Natural killer cell treated with Interleukin-12 subunit alpha and Interleukin-12 subunit beta and Interleukin-15 and Interleukin-18, amount 100 ng/mL, for 72 hours (primary cell): ENCODE data around the gene KIF21A. TPM values are rescaled to one million over a fixed set of nuclear protein-coding genes. Genes with fewer than 3 reads are reported as not detected.
A peak's percentile ranks its signal among the peaks of the same experiment; 100 is the strongest.

Experiments
- ATAC-seq, 2 donors: fragments of 150-1000 bp; cut with Tn5 transposase in 1 of 2; sonication (Bioruptor Pico), chemical (Tn5 transposase) in 1 of 2; 2 replicates each; pipeline ENCODE4 v1.10.0; 2021
- DNase-seq: peaks from one replicate; pipeline ENCODE4 v3.0.0; 2022; ENCODE audit warnings: low spot score
- H3K27ac Mint-ChIP-seq, 2 donors: 1 replicate in 1 of 2; 2 replicates in 1 of 2; pipeline ENCODE4 v1.8.0; 2022; ENCODE audit warnings: mixed read lengths in 2 of 2, mild to moderate bottlenecking in 1 of 2, moderate library complexity in 1 of 2
- H3K27me3 Mint-ChIP-seq, 2 donors: 1 replicate in 1 of 2; 2 replicates in 1 of 2; pipeline ENCODE4 v1.8.0; 2022; ENCODE audit warnings: mixed read lengths in 2 of 2
- H3K36me3 Mint-ChIP-seq: one replicate; pipeline ENCODE4 v1.8.0; 2022; ENCODE audit warnings: mixed read lengths
- H3K4me1 Mint-ChIP-seq, 2 donors: 1 replicate in 1 of 2; 2 replicates in 1 of 2; pipeline ENCODE4 v1.8.0; 2022; ENCODE audit warnings: low read depth in 2 of 2, mixed read lengths in 2 of 2, mild to moderate bottlenecking in 1 of 2
- H3K4me3 Mint-ChIP-seq: one replicate; pipeline ENCODE4 v1.8.0; 2022; ENCODE audit warnings: mixed read lengths
- H3K9me3 Mint-ChIP-seq: 2 replicates; pipeline ENCODE4 v1.8.0; 2022; ENCODE audit warnings: mixed read lengths
- total RNA-seq, 2 donors: library from RNA; stranded (reverse); gene quantifications; one replicate each; pipeline ENCODE4 v1.2.3, GENCODE V29; 2022

KIF21A gene
- total RNA-seq, 2 donors from 2014 or later: 20.3 to 34.6 TPM

DNA sequence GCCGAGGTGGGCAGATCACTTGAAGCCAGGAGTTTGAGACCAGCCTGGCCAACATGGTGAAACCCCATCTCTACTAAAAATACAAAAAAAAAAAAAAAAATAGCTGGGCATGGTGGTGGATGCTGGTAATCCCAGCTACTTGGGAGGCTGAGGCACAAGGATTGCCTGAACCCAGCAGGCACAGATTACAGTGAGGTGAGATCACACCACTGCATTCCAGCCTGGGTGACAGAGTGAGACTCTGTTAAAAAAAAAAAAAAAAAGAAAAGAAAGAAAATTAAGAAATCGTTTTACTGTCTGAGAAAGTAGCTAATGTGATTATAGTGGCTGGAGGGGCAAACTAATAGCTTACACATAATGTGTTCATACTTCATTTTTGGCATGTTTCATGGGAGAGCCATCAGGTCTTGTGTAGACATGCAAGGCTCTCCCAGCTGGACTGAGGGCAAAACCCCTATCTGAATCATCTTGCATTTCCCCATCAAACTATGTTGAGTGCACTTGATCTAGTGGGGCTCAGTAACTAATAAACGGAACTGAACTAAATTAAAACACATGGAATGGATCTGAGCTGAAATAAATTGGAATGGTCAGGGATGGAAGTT is 16.2 kb downstream of the KIF21A start:
- Mint-ChIP-seq H3K27ac (no peak overlapping the region), H3K4me3 (no peak overlapping the region), H3K9me3 (no peaks in the 10 kb centered on the region), H3K27me3 (no peaks in the 10 kb centered on the region), H3K4me1 (peaks cover 10 to 13% of the 10 kb centered on the region in 2 donors), H3K36me3 (no peaks in the 10 kb centered on the region)
- ATAC-seq: no peak
- DNase-seq: no peak

DNA sequence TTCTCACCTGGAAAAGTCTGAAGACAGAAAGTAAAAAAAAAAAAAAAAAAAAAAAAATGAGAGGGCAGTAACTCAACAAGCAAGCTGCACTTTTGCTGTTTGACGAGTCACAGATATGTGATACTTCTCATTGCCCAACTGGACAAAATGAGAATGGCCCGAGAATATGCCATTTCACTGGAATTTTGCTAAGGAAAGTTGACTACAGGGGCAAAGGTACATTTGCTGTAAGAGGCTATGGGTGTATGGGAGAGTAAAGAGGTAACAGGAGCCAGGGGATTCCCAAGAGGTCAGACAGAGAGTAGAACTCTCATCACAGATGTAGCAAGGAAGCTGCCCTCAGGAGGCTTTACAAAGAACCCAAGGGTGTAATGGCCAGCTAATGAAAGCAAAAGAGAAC is 22.9 kb downstream of the KIF21A start:
- H3K27me3 Mint-ChIP-seq: no peaks in the 10 kb centered on the region
- H3K27ac Mint-ChIP-seq: no peak overlapping the region
- no peak overlapping the region for H3K4me3 Mint-ChIP-seq
- ATAC-seq (no peak), DNase-seq (no peak)
- peaks cover 4 to 12% of the 10 kb centered on the region in 2 donors for H3K4me1 Mint-ChIP-seq
- peaks cover 12% of the 10 kb centered on the region for H3K36me3 Mint-ChIP-seq
- peaks cover 5% of the 10 kb centered on the region for H3K9me3 Mint-ChIP-seq

DNA sequence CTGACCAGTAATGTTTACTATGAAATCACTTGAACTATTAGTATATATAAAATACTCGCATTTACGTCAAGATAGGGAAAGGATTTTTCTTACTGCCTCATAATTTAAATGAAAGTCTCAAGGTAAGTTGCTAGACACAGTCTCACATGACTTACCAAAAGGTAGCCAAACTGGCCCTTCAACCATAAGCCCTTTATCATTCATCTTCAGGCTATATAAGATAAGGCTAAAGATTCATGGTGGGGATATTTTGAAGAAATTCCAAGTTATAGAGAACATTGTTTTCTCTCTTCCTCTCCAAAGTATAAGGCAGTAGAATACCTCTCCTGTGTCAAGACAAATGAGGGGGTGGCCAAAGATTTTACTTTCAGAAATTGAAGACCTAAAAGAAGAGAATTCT is 23.4 kb downstream of the KIF21A start:
- DNase-seq: no peak
- peaks cover 4 to 12% of the 10 kb centered on the region in 2 donors for H3K4me1 Mint-ChIP-seq
- peaks cover 5% of the 10 kb centered on the region for H3K9me3 Mint-ChIP-seq
- H3K4me3 Mint-ChIP-seq: no peak overlapping the region
- no peak overlapping the region for H3K27ac Mint-ChIP-seq
- peaks cover 12% of the 10 kb centered on the region for H3K36me3 Mint-ChIP-seq
- no peak for ATAC-seq
- no peaks in the 10 kb centered on the region for H3K27me3 Mint-ChIP-seq

DNA sequence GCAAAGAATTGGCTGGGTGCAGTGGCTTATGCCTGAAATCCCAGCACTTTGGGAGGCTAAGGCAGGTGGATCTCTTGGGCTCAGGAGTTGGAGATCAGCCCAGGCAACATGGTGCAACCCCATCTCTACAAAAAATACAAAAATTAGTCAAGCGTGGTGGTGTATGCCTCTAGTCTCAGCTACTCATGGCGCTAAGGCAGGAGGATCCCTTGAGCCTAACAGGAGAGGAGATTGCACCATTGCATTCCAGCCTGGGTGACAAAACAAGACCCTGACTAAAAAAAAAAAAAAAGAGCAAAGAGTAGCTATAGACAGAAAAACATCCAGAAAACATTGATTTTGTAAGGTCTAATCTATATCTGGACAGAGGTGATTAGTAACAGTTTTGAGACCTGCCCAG is 25.0 kb downstream of the KIF21A start:
- Mint-ChIP-seq H3K27ac (no peak overlapping the region), H3K36me3 (peaks cover 12% of the 10 kb centered on the region), H3K27me3 (no peaks in the 10 kb centered on the region), H3K4me1 (peaks cover 10 to 18% of the 10 kb centered on the region in 2 donors), H3K9me3 (peaks cover 5% of the 10 kb centered on the region), H3K4me3 (no peak overlapping the region)
- DNase-seq (no peak), ATAC-seq (no peak)

DNA sequence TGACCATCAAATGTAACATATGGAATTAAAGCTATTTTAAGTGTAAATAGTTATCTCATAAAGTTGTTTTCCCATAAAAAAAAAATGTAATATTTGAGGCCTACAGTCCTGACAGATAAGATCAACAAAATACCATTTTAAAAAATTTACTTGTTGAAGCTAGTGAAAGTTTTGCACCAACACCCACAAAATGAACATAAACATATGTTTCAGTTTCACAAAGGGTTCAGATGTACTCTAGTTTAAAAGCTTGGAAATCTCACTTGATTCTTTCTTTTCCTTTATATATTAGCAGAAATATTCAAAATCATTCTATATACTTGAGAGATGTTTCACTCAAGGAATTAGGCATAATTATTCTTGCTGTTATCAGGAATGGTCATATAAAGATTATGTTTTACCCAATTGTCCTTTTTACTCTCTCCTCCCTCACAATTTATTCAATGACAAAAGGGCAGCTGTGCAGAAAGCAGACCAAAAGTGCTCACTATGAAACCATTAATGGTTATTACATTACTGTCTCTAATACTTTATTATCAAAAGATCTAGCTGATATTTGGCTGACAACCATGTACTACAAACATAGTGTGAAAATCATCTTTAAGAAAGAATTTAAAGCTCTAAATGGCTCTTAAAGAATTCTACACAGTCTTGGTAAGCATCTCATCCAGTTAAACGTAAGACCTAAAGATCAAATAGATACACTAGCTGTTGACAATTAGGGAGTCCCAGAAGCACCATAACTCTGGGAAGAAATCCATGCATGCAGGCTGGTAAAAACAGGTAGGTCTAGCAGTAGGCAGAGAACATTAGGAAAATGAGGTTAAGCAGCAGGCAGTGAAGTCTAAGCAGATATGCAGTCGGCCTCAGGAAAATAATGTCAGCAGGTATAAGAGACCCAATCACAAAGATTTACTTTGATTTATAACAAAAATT is 28.8 kb downstream of the KIF21A start:
- peak overlapping the region in 1 of 2 donors; percentile 37 for H3K27ac Mint-ChIP-seq
- H3K4me1 Mint-ChIP-seq: peaks cover 6 to 13% of the 10 kb centered on the region in 2 donors
- H3K4me3 Mint-ChIP-seq: no peak overlapping the region
- H3K27me3 Mint-ChIP-seq: no peaks in the 10 kb centered on the region
- H3K9me3 Mint-ChIP-seq: no peaks in the 10 kb centered on the region
- ATAC-seq: no peak
- DNase-seq: no peak
- H3K36me3 Mint-ChIP-seq: no peaks in the 10 kb centered on the region

DNA sequence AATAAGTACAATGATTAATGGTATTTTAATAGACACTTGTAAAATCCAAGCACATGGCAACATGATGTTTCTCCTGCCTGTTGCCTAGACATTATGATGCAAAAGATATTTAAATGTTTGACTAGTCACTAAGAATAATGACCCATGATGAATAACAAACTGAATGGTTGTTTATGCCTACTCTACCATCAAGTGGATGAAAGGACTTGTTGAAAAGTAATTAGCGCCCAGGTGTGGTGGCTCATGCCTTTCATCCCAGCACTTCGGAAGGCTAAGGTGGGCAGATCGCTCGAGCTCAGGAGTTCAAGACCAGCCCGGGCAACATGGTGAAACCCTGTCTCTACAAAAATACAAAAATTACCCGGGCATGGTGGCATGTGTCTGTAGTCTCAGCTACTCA is 30.7 kb downstream of the KIF21A start:
- Mint-ChIP-seq H3K36me3 (no peaks in the 10 kb centered on the region), H3K27ac (no peak overlapping the region), H3K4me3 (no peak overlapping the region), H3K27me3 (no peaks in the 10 kb centered on the region), H3K9me3 (no peaks in the 10 kb centered on the region), H3K4me1 (peaks cover 17 to 18% of the 10 kb centered on the region in 2 donors)
- ATAC-seq (no peak), DNase-seq (no peak)

DNA sequence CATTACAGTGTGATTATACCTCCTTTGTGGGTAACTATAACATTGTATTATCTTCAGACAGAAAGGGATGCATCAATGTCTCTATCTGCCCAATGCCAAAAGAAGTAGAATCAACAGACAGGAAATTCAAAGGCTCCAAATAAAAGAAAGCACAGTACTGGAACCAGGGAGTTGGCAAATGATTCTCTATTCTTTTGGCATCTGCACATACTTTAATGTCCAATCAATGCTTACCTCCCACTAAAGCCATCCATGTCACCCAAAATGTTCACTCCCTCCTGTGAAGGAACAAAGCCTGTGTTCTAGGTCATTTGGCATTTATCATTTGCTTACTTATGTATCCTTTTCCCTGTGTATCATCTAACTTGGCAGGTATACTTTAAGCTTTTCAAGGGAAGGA is 36.7 kb downstream of the KIF21A start:
- Mint-ChIP-seq H3K9me3 (no peaks in the 10 kb centered on the region), H3K4me1 (peaks cover 16 to 28% of the 10 kb centered on the region in 2 donors), H3K27ac (peak overlapping the region; percentile 3 to 28), H3K36me3 (no peaks in the 10 kb centered on the region), H3K4me3 (peak overlapping the region; percentile 50), H3K27me3 (no peaks in the 10 kb centered on the region)
- DNase-seq: no peak
- no peak for ATAC-seq

DNA sequence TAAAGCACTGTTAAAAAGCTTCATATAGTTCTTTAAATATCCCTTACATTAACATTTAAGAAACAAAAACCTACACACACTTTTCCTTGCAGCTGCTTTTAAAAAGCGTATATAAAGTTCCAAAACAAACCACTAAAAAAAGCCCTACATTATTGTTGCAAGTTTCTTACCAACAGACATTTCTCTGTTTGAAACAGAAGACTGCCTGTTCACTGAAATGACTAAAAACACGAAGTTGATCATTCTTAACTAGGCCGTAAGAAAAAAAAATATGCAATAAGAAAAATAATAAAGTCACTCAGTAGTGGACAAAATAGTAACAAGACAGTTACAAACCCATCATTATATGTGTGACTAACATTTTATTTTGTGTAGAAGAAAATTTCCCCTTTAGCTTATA is 37.3 kb downstream of the KIF21A start:
- H3K36me3 Mint-ChIP-seq: no peaks in the 10 kb centered on the region
- no peaks in the 10 kb centered on the region for H3K27me3 Mint-ChIP-seq
- H3K27ac Mint-ChIP-seq: peak overlapping the region in 1 of 2 donors; percentile 28
- H3K4me3 Mint-ChIP-seq: peak overlapping the region; percentile 50
- H3K4me1 Mint-ChIP-seq: peaks cover 19 to 28% of the 10 kb centered on the region in 2 donors
- ATAC-seq: no peak
- no peaks in the 10 kb centered on the region for H3K9me3 Mint-ChIP-seq
- no peak for DNase-seq

DNA sequence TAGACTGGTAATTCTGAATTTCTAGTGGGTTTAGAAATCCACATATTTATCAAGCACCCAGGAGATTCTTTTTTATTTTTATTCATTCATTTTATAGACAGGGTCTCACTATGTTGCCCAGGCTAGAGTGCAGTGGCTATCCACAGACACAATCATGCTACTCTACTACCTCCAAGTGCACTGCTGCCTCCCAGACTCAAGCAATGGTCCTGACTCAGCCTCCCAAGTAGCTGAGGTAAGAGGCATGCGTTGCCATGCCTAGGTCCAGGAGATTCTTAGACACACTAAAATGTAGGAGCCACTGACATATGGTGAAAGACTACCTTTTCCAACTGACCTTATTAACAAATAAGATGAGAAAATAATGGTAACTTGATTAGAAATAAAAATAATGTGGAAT is 38.9 kb downstream of the KIF21A start:
- Mint-ChIP-seq H3K4me3 (no peak overlapping the region), H3K9me3 (no peaks in the 10 kb centered on the region), H3K36me3 (no peaks in the 10 kb centered on the region), H3K27ac (no peak overlapping the region), H3K27me3 (no peaks in the 10 kb centered on the region), H3K4me1 (peaks cover 19 to 28% of the 10 kb centered on the region in 2 donors)
- ATAC-seq (no peak), DNase-seq (no peak)

DNA sequence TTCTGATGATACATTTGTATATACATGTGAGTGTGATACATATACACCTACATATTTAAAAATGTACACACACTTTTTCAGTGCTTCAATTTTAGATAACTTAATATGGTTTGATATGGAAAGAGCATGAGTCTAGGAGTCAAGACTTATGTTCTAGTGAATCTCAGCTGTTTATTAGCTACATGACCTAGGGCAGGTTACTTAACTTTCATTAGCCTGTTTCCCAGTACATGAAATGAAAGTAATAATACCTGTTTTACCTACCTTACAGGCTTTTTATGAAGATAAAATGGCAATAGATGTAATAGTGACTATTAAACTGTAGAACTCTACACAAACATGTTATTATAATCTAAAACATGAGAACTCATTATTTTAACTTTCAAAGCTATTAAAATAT is 39.5 kb downstream of the KIF21A start:
- no peak overlapping the region for H3K4me3 Mint-ChIP-seq
- peaks cover 17 to 25% of the 10 kb centered on the region in 2 donors for H3K4me1 Mint-ChIP-seq
- H3K27ac Mint-ChIP-seq: no peak overlapping the region
- H3K9me3 Mint-ChIP-seq: no peaks in the 10 kb centered on the region
- H3K36me3 Mint-ChIP-seq: no peaks in the 10 kb centered on the region
- no peak for ATAC-seq
- no peaks in the 10 kb centered on the region for H3K27me3 Mint-ChIP-seq
- no peak for DNase-seq

DNA sequence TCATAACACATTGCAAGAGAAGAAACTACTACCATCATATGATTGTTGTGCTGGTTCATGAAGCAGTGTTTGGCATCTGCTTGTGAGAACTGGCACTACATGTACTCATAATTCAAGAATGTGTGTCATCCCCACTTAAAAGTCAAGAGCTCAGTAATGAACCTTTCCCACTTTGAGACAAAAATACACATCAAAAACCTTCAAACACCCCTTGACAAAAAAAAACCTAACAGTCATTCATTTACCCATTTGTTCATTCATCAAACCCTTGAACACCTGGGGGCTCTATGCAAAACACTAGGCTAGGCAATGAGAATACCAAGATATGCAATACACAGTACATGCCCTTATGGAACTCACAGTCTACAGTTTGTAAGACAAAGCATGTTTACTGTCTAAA is 40.0 kb downstream of the KIF21A start:
- ATAC-seq: no peak
- no peaks in the 10 kb centered on the region for H3K36me3 Mint-ChIP-seq
- H3K4me1 Mint-ChIP-seq: peaks cover 16 to 23% of the 10 kb centered on the region in 2 donors
- H3K9me3 Mint-ChIP-seq: no peaks in the 10 kb centered on the region
- no peaks in the 10 kb centered on the region for H3K27me3 Mint-ChIP-seq
- no peak for DNase-seq
- H3K4me3 Mint-ChIP-seq: no peak overlapping the region
- no peak overlapping the region for H3K27ac Mint-ChIP-seq

DNA sequence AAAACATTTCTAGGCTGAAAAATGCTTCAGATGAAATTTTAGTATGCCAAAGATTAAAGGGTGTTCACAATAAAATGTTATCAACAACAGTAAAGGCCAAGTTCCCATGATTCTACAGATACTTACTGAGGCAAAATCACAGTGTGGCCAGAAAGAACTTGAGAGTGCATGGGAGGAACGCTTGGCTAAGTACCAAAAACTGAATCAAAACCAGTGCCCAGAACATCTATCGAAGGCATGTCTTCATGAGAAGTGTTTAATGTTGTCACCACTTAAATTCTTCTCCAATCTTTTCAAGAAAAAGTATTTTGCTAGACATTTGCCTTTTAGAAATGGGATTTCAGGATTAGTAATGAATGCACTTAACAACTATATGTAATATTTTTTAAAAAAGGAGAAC is 41.5 kb downstream of the KIF21A start:
- Mint-ChIP-seq H3K4me3 (no peak overlapping the region), H3K27ac (no peak overlapping the region), H3K9me3 (no peaks in the 10 kb centered on the region), H3K36me3 (no peaks in the 10 kb centered on the region), H3K4me1 (peaks cover 4 to 8% of the 10 kb centered on the region in 2 donors), H3K27me3 (no peaks in the 10 kb centered on the region)
- ATAC-seq (no peak), DNase-seq (no peak)

DNA sequence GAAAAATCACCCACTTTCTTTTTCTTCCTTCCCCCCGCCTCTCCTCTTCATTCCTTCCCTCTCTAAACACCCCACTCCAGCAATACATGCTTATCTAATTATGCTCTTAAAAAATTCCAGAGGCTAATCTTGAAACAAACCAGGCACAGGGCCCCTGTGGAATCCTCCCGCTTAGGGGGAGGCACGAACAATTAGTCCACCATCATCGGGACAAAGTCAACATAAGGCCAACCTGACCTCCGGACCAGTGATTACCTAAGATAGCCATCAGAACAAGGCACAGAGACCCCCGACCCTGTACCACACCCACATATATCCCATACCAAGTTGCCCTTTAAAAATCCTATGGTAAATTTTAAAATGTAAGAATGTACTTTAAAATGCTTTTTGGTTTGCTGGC is 47.1 kb downstream of the KIF21A start:
- Mint-ChIP-seq H3K27me3 (no peaks in the 10 kb centered on the region), H3K27ac (no peak overlapping the region), H3K4me3 (no peak overlapping the region), H3K9me3 (no peaks in the 10 kb centered on the region), H3K4me1 (peaks cover 11 to 15% of the 10 kb centered on the region in 2 donors), H3K36me3 (no peaks in the 10 kb centered on the region)
- no peak for ATAC-seq
- no peak for DNase-seq

DNA sequence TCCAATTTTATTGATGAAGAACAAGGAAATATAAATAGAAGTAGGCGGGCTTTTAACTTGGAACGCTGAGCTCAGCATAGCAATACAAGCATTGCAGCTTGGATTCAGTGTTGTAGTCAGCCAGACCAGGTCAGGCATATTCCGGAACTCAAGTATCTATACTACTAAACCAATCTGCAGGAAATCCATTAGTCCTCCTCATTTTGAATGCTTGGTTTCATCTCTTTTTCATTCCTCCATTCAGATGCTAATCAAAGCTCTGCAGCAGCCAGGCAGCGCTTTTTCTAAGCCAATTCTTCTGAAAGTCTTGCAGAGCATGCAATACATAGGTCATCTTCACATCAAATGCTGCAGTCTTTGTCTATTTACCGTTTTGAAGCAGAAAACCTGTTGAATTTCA is 49.0 kb downstream of the KIF21A start:
- H3K27me3 Mint-ChIP-seq: no peaks in the 10 kb centered on the region
- DNase-seq: no peak

More for the DNA sequence above, 49.0 kb downstream of the KIF21A start:
- no peaks in the 10 kb centered on the region for H3K36me3 Mint-ChIP-seq
- no peak for ATAC-seq
- H3K4me1 Mint-ChIP-seq: peaks cover 11 to 15% of the 10 kb centered on the region in 2 donors
- H3K4me3 Mint-ChIP-seq: no peak overlapping the region
- no peaks in the 10 kb centered on the region for H3K9me3 Mint-ChIP-seq
- H3K27ac Mint-ChIP-seq: no peak overlapping the region
